ENCODE results near the gene SPI1.

GRCh38 chr11:47409440-47410369 lies 31.4 kb upstream of the SPI1 start:
- TF ChIP-seq CTCF (IDR thresholded peaks at IDR 0.05; ENCODE audit: insufficient read depth, low read length, poor library complexity, severe bottlenecking): no peak
- TF ChIP-seq EZH2phosphoT487 (conservative IDR thresholded peaks at IDR 0.05; ENCODE audit: low read length): no peak

Data from SU-DHL-6 (cell line).